Stimulated activated CD8-positive, alpha-beta memory T cell treated with anti-CD3 and anti-CD28 coated beads, Interleukin-15, amount 100 ng/mL, for 1 hour (primary cell): Measurements from ENCODE around the gene NOS1.

Source experiments
- DNase-seq: peaks from one replicate; pipeline ENCODE4 v3.0.0-alpha.2; 2020; ENCODE audit warnings: low read depth

The NOS1 gene

DNA sequence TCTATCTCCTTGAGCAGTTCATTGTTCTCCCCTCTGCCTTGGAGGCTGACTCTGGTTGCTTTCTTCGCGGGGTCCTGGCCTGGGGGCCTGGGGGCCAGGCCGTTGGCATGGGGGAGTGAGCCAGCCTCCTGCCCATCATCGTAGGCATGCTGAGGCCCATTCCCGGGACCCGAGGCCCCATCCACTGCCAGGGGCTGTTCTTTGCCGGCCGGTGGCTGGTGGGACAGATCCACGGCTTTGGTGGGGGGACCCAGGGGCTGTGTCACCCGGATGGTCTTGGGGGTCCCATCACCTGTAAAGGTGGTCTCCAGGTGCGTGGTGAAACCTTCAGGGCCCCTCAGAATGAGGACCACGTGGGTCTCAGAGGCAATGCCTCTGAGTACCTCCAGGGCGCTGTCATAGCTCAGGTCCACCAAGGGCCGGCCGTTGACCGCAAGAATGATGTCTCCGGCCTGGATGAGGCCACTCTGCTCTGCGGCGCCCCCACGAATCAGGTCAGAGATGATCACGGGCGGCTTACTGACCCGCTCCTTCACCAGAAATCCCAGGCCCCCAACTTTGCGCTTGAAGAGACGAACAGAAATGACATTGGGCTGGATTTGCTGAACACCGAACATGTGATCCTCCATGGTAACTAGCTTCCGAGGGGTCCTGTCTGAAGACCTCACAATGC lies 30.8 kb downstream of the NOS1 start:
- no peak for DNase-seq

DNA sequence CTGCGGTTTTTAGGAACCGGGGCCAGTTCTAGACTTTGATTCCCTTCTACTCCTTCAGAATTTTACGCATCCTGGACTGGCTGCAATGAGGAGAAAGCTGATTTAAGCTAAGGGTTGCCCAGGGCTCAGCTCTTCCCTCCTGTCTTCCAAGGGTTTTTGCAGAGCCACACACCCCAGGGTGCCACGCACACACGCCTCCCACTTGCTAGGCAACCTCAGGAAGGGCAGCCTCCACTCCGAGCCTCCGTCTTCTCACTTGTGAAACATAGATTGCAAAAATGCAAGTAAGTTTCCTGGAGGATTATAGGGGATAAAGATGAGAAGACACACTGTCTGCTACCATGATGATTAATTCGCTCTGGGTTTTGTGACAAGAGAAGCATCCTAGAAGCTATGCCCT lies 31.7 kb downstream of the NOS1 start:
- no peak for DNase-seq

DNA sequence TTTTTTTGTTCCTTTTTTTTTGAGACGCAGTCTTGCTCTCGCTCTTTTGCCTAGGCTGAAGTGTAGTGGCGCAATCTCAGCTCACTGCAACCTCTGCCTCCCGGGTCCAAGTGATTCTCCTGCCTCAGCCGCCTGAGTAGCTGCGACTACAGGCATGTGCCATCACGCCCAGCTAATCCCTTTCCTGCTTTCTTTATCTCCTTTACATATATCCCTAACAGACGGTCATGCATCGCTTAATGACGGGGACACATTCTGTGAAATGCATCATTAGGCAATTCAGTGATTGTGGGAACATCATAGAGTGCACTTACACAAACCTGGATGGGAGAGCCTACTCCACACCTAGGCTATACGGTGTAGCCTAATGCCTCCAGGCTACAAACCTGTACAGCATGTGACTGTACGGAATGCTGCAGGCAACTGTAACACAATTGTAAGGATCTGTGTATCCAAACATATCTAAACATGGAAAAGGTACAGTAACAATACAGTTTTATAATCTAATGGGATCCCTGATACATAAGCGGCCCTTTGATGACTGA lies 32.8 kb downstream of the NOS1 start:
- no peak for DNase-seq

DNA sequence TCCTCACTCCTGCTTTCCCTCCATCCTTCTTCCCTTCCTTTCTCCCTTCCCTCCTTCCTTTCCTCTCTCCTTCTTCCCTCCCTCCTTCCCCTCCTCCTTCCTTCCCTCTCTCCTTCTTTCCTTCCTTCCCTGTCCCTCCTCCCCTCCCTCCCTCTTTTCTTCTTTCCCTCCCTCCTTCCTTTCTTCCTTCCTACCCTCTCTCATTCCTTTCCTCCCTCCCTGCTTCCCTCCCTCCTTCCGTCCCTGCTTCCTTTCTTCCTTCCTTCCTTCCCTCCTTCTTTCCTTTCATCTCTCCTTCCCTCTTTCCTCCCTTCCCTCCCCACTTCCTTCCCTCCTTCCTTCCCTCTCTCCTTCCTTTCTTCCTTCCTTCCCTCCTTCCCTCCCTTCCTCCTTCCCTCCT lies 39.0 kb downstream of the NOS1 start:
- DNase-seq: no peak

DNA sequence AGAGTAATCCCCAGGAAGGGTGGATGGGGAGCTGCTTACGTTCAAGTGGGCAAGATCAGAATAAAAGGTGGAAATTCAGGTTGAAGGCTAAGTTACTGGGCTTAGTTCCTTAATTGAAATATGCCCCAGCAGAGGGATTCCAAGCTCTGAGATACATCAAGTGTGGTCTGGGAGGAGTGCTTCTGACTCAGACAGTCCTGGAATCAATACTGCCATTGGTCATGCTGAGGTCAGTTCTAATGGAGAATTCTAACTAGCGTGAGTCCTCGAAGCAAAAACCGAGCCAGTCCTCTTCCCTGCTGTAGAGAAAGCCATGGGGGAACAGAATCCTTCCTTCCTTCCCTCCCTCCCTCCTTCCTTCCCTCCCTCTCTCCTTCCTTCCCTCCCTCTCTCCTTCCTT lies 39.9 kb downstream of the NOS1 start:
- no peak for DNase-seq

DNA sequence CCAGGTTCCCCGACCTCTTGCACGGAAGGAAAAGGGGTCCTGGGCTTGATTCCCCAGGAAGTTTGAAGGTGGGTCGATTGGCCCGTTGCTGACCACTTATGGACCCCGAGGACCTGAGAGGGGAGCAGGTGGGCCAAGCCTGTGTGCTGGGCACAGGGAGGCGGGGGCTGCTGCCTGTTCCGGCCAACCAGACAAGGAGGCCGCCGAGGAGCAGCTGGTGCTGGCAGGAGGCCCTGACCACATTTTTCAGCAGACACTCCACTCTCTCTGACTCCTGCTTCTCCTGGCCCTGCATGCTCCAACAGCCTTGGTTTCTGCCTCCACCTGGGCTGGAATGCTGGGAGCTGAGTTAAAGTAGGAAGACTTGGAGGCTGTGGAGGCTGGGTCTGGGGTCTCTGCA lies 42.8 kb downstream of the NOS1 start:
- DNase-seq: no peak

DNA sequence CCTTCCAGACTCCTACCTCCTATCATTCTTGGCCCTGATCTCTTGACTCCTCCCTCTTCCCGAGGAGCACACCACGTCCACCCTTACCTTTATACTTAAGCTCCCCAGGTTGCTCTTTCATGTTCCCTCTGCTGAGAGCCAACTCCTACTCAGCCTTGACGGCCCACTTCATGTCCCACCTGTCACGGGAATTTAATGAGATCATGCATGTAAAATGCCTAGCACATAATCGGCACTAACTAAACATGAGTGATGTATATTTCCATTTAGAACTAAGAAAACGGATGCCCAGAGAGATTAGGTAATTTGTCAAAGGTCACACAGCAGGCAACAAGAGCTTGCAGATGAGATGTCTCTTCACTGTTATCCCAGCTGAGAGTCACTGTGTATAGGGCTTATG lies 45.1 kb downstream of the NOS1 start:
- DNase-seq: no peak

DNA sequence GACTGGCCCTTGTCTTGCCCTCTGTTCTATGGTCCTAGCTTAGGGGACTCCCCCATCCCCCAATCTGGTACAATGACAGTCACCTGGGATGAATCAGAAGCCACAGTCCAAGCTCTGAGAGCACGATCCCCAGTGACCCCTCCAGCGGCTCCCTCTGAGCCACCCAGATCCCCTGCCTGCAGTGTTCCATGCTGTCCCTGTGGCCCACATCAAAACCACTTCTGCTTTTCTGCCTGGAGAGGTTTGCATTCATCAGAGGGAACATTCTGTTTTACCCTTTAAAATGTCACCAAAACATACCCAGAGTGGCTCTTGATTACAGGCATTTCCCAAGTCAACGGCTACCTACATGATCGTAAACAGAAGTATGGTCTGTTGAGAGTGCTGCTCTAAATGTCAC lies 47.5 kb downstream of the NOS1 start:
- DNase-seq: no peak

DNA sequence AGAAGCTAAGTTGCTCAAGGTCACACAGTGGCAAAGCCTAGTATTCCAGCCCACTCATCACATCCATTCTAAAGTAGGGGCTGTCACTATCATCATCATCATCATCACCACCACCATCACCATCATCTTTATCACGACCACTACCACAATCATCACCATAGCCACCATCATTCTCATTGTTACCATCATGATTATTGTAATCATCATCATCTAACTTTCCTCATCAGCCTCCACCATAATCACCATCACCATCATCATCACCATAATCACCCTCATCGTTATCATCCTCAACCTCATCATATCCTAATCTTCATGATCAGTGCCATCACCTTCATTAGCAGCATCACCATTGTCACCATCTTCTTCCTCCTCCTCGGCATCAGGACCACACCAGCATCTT lies 48.7 kb downstream of the NOS1 start:
- no peak for DNase-seq

DNA sequence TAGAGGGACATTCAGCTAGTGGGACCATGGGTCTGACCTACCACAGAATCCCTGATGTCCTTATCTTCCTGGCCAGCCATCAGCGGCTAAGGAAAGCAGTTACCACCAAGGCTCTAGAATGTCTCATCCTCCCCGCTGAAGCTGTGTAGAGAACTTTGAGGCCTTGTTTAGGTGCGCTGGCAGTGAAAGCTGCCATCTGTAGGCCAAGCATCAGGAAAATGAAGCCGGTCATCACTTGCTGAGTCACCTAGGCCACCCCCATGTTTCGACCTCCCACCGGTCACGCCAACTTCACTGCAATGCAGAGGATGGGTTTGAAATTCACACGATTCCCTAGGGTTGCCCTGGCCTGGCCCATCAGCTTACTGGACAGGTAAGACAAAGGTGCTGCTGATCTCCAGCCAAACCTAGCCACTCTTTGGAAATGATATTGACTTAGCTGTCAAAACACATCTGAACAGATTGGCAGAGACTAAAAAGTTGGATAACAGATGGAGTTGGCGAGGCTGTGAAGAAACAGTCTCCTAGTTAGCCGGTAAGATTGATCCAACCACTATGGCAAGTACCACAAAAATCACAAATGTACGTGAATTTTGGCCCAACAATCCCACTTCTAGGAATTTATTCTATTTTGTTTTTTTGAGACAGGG lies 52.0 kb downstream of the NOS1 start:
- DNase-seq: no peak

DNA sequence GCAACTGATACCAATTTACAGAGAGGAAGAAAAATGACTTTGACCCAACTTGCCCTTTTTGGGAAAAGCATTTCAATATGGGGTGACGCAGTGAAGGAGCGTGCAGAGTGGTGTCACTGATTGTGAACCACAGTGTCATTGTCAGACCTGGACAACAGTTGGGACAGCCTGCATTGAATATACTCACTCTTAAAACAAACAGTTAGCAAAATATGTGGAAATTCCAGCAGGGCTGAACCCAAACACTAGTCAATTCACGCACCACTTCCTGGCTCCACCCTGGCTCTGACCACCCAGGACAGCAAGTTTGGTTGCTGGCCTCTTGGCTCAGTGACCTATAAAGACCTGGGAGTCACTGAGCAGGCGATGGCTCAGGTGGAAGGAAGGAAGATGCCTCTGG lies 61.3 kb downstream of the NOS1 start:
- no peak for DNase-seq

DNA sequence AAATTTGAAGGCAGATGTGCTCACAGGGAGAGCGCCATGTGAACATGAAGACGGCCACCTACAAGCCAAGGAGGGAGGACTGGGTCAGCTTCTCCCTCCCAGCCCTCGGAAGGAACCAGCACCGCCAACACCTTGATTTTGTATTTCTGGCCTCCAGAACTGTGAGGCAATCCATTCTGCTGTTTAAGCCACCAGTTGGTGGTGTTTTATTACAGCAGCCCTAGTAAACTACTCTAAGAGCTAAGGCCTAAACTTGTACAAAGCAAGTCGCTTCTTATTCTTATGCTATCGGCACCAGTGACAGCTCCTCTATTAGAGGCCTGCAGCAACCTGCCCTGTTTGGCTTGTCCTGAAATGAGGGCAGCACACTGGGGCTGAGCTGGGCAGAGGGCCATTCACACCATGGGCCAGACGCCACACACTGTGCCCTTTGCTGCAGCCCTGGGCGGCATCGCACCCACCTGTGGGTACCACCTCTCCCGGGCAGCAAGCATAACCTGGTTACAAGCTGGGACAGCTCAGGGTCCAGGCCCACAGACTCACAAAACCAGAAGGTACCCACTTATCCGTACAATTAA lies 62.7 kb downstream of the NOS1 start:
- no peak for DNase-seq

DNA sequence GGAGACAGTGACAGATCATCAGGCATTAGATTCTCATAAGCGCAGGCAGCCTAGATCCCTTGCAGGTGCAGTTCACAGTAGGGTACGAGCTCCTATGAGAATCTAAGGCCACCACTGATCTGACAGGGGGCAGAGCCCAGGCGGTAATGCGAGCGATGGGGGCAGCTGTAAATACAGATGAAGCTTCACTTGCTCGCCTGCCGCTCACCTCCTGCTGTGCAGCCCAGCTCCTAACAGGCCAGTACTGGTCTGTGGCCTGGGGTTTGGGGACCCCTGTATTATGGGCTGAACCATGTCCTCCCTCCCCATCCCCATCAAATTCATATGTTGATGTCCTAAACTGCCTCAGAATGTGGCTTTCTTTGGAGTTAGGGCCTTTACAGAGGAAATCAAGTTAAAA lies 63.2 kb downstream of the NOS1 start:
- no peak for DNase-seq

DNA sequence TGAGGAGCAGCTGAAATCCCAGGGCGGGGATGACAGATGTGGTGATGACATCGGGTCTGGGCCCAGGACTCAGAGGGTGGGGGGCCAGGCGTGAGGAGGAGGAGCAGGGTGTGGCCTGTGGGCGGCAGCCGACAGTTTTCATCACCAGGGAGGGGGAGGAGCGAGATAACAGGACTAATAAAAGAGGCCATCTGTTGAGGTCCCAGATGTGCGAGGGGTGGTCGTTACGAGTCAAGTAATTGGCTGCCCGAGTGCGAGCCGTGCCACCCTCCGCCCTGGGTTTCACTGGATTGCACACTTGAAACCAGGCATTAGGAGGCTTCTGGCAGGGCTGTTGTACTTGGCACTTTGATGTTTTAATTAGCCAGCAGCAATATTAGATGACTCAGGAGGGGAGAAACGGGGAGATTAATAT lies 67.2 kb downstream of the NOS1 start:
- no peak for DNase-seq

DNA sequence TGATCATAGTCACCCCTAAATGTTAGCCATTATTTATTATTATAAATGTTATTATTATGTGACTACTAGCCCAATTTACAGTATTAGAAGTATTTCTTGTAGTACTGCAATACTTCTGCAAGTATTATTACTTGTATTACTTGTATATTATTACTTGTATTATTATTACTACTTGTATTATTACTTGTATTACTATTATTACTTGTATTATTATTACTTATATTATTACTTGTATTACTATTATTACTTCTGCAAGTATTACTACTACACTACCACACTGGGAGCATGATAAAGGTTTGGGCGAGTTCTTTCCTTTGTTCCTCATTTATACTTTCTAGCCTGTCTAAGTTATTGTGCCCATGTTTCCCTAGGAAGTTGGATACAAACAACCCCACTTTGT lies 67.9 kb downstream of the NOS1 start:
- no peak for DNase-seq

DNA sequence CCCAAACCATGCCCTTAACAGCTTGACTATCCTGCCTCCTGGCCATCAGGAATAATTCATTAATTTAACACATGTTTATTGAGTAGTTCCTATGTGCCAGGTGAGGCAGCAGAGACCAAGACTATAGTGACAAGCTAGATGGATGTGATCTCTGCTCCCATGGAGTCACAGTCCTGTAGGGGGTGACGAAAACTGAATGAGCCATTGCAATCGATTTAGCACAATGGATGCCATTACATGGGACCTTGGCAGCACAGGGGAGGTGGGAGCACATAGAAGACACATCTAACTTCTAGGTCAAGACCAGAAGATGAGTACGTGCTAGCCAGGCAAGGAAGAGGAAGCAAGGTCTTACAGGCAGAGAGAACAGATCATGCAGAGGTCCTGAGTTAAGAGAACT lies 68.7 kb downstream of the NOS1 start:
- DNase-seq: no peak

DNA sequence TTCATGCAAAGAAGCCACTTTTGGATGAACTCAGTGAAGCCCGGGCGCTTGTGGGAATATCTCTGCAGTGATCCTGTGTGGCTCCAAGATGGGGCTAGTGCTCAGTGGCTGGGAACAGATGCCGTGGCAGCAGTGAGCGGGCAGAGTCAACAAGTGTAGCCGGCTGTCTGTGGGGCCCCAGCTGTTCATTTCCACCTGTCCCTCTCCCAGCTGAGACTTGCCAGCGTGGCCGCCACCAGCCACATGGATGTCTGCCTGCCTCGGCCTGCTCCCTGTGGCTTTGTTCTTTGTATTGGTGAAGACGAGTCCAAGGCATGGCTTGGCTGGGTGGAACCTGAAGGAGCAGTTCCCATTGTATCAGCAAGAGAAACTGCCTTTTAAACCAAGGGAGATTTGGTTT lies 77.3 kb downstream of the NOS1 start:
- no peak for DNase-seq

DNA sequence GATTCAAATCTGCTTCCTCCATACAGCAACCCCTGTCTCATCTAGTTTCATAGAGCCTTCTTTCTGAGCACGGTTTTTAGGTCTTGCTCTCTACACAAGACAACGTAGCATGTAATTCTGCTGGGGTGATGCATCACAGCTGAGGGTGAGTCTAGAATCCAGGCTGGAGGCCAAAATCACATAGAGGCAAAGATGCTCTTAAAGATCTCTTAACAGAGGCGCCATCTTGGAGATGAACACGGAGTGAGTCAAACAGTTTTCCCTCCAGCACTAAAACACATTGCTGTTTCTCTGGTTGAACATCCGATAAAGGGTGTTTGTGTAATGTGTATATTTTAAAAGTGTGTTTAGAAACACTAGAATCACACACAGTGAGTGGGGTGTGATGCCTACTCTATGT lies 78.9 kb downstream of the NOS1 start:
- no peak for DNase-seq

DNA sequence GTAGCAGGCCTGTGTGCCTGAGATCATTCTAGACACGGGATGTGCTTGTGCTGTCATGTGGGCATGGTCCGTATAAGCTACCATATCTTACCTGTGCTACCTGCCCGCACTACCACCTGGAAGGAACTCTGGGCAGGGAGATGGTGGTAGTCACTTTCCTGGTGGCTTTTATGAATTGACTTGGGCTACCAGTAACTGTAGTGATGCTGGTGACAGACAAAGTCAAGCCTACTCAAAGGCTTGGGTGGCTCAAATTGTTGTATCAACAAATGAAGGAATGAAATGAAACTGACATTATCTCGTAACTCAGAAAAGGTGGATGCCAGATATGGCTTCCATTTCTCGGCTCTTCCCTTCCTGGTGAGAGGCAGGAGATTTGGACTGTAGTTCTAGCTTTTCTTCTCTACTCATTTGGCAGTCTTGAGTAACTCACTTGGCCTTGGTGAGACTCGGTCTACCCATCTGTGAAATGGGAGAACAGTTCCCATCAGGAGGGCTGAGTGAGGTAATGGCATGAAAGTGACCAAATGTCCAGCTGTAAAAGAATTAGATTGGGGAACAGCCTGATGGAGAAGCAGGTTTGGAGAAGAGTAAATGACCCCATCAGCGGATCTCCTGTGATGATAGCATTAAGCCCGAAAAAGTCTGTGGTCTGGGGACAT lies 81.3 kb downstream of the NOS1 start:
- no peak for DNase-seq

DNA sequence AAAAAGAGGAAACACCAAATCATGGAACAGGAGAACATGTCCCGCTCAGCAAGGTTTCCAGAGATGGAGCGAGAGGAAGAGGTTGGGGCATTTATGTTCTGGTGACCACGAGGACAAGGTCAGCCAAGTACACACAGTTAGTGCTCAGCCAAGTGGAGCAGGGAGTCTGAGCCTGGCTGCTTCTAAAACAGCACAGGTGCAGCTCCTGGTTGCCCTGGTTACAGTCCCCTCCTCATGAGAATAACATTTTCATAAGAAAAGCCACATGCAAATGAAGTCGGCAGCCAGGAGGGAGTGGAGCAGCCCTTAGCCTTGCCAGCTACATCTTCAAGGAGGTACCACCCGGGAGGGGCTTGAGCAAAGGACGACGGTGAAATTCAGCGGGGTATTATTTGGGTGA lies 81.8 kb downstream of the NOS1 start:
- no peak for DNase-seq

DNA sequence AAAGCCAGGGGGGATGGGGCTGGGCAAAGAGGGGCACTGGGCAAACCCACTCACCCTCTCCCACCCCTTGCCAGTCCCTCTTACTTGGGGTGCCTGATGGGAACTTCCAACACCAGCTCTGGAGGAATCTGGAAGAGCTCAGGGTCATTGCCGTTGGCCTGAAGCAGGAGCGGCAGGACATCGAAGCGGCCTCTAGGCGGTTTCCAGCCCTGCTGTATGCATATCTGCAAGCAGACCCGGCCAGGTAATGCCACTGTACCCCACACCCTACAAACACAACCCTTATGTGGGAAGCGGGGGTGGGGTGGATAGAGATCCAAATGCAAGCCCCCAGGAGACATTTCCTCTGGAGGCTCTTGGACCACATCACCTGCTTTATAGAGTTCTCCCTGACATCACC lies 83.6 kb downstream of the NOS1 start:
- no peak for DNase-seq

DNA sequence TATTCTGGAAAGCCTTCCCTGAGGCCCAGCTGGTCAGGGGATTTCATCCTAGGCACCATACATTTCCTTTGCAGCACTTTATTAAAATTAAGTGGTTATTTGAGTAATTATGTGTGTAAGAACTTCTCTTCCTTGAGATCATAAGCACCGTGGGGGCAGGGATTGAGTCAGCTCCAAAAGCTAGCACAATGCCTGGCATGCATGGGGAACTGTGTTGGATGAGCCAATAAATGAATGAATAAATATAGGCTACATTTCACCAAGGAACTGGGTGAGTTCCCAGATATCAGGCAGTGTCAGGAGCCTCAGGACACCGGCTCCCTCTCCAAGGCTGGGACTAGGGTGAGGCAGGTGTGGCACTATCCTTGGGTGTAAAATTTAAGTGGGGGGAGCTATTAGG lies 88.3 kb downstream of the NOS1 start:
- no peak for DNase-seq

DNA sequence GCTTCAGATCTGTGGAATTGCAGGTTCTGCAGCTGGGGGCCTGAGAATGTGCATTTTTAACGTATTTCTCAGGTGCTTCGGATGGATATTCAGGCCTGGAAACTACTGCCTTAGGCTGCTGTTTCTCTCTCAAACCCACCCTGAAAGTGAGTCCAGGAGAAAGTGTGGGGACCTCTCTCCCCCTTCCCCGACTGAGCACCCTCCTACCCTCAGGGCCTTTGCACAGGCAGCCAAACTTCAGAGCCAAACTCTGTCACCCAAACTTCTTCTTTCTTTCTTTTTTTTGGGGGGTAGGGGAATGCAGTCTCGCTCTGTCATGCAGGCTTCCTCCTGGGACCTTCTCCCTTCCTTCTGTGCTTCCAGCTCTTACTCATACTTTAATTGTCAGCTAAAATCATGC lies 88.7 kb downstream of the NOS1 start:
- no peak for DNase-seq
